Liver (tissue), 9 donors: ENCODE results near the gene LDLRAD3. TPM values are rescaled to one million over a fixed set of nuclear protein-coding genes. Genes with fewer than 3 reads are reported as not detected.

Source experiments
- DNase-seq: peaks from one replicate; pipeline ENCODE4 v3.0.0-alpha.2; 2017; ENCODE audit warnings: low spot score
- H3K27ac ChIP-seq, 2 donors: one replicate each; pipeline ENCODE4 v1.7.0; 2013; ENCODE audit warnings: inconsistent platforms in 2 of 2, low read length in 2 of 2, control low read depth in 1 of 2, low read depth in 1 of 2, mild to moderate bottlenecking in 1 of 2
- H3K27me3 ChIP-seq, 4 donors: one replicate each; pipeline versions ENCODE4 v1.6.1 to v1.7.0; 2013; ENCODE audit warnings: low read length in 3 of 4, inconsistent platforms in 1 of 4, mild to moderate bottlenecking in 1 of 4, moderate library complexity in 1 of 4; ENCODE audit not compliant: control insufficient read depth in 4 of 4, insufficient read depth in 4 of 4
- H3K36me3 ChIP-seq, 4 donors: one replicate each; pipeline versions ENCODE4 v1.6.1 to v1.7.0; 2013; ENCODE audit warnings: low read length in 3 of 4, mild to moderate bottlenecking in 3 of 4, low read depth in 1 of 4, moderate library complexity in 1 of 4; ENCODE audit not compliant: control insufficient read depth in 4 of 4, insufficient read depth in 3 of 4
- H3K4me1 ChIP-seq, 4 donors: one replicate each; pipeline versions ENCODE4 v1.6.1 to v1.7.0; 2013; ENCODE audit warnings: low read length in 3 of 4, mild to moderate bottlenecking in 3 of 4, moderate library complexity in 1 of 4; ENCODE audit not compliant: control insufficient read depth in 4 of 4, insufficient read depth in 4 of 4
- H3K4me3 ChIP-seq, 3 donors: one replicate each; pipeline versions ENCODE4 v1.6.1 to v1.7.0; 2013; ENCODE audit warnings: low read length in 3 of 3, control low read depth in 1 of 3, low read depth in 1 of 3, mild to moderate bottlenecking in 1 of 3
- H3K9ac ChIP-seq, 2 donors: one replicate each; pipeline ENCODE4 v1.7.0; 2013; ENCODE audit warnings: low read length in 2 of 2, mild to moderate bottlenecking in 2 of 2, moderate library complexity in 2 of 2, control low read depth in 1 of 2, low read depth in 1 of 2
- H3K9me3 ChIP-seq, 4 donors: one replicate each; pipeline versions ENCODE4 v1.6.1 to v1.7.0; 2013; ENCODE audit warnings: low read length in 3 of 4; ENCODE audit not compliant: control insufficient read depth in 4 of 4
- CTCF ChIP-seq: fragments of 150-350 bp; IDR thresholded peaks from 2 replicates; pipeline ENCODE4 v1.5.1; 2017; ENCODE audit warnings: improper control_type of control experiment, low read depth, low read length; ENCODE audit not compliant: missing input control
- EGR1 ChIP-seq, 2 donors: IDR thresholded peaks; 2 replicates each; pipeline ENCODE4 v1.6.1; 2016 to 2018; ENCODE audit warnings: antibody characterized with exemption in 2 of 2, low read depth in 2 of 2
- FOXA1 ChIP-seq: IDR thresholded peaks from 2 replicates; pipeline ENCODE4 v1.6.1; 2016; ENCODE audit warnings: antibody characterized with exemption
- GABPA ChIP-seq, 2 donors: IDR thresholded peaks in 1 of 2; conservative IDR thresholded peaks in 1 of 2; 2 replicates each; pipeline ENCODE4 v1.6.1; 2016; ENCODE audit warnings: antibody characterized with exemption in 2 of 2, mild to moderate bottlenecking in 1 of 2, moderate library complexity in 1 of 2
- HNF4A ChIP-seq, 2 donors: conservative IDR thresholded peaks; 2 replicates each; pipeline ENCODE4 v1.6.1; 2016; ENCODE audit warnings: antibody characterized with exemption in 2 of 2, mild to moderate bottlenecking in 2 of 2
- HNF4G ChIP-seq: IDR thresholded peaks from 2 replicates; pipeline ENCODE4 v1.6.1; 2016; ENCODE audit warnings: antibody characterized with exemption
- NR2F2 ChIP-seq: IDR thresholded peaks from 2 replicates; pipeline ENCODE4 v1.6.1; 2016; ENCODE audit warnings: antibody characterized with exemption
- RAD21 ChIP-seq, 2 donors: IDR thresholded peaks; 2 replicates each; pipeline ENCODE4 v1.6.1; 2016; ENCODE audit warnings: antibody characterized with exemption in 2 of 2, mild to moderate bottlenecking in 2 of 2
- REST ChIP-seq: IDR thresholded peaks from 2 replicates; pipeline ENCODE4 v1.6.1; 2016; ENCODE audit warnings: antibody characterized with exemption, mild to moderate bottlenecking
- SP1 ChIP-seq: IDR thresholded peaks from 2 replicates; pipeline ENCODE4 v1.6.1; 2018; ENCODE audit warnings: antibody characterized with exemption, mild to moderate bottlenecking
- TAF1 ChIP-seq: conservative IDR thresholded peaks from 2 replicates; pipeline ENCODE4 v1.6.1; 2016; ENCODE audit warnings: antibody characterized with exemption, mild to moderate bottlenecking
- YY1 ChIP-seq: IDR thresholded peaks from 2 replicates; pipeline ENCODE4 v1.6.1; 2016; ENCODE audit warnings: antibody characterized with exemption, mild to moderate bottlenecking
- ZBTB33 ChIP-seq: IDR thresholded peaks from 2 replicates; pipeline ENCODE4 v1.6.1; 2016; ENCODE audit warnings: antibody characterized with exemption
- whole genome bisulfite sequencing: extraction: QIAGEN DNeasy Blood & Tissue Kit; methylation state at CpG from one replicate; pipeline ENCODE4 v1.1.7; 2013; 5-methylcytosine and 5-hydroxymethylcytosine counted together
- polyA plus RNA-seq, 2 donors: library from polyadenylated mRNA; stranded (reverse) in 1 of 2; unstranded in 1 of 2; fragments of 200-250 nt in 1 of 2; fragments of >200 nt in 1 of 2; fragmentation: Nextera tagmentation in 1 of 2; extraction: Ambion mirVana in 1 of 2; gene quantifications; one replicate each; pipeline versions ENCODE4 v1.2.1 to v1.2.3, GENCODE V29; 2013 to 2015
- total RNA-seq, 2 donors: library from RNA; depleted of rRNA; stranded (reverse); fragments of >200 nt; gene quantifications; one replicate each; pipeline ENCODE4 v1.2.3, GENCODE V29; 2014
- TF ChIP-seq, protein P1 (sequence below): IDR thresholded peaks from 2 replicates; pipeline ENCODE4 v1.6.1; 2016; ENCODE audit warnings: antibody characterized with exemption
- TF ChIP-seq, protein P2 (sequence below): IDR thresholded peaks from 2 replicates; pipeline ENCODE4 v1.6.1; 2016; ENCODE audit warnings: antibody characterized with exemption
- donor health status: healthy.
- donor health status: healthy.
- donor health status: healthy.
- donor health status: healthy.
- donor health status: healthy.

LDLRAD3 gene
- total and polyA plus RNA-seq, 4 donors, result 0.75 to 1.3 (median 0.93) TPM

GRCh38 chr11:36141196-36141953 is 197.5 kb downstream of the LDLRAD3 start:
- Histone ChIP-seq H3K27me3 (no peaks in the 10 kb centered on the region), H3K4me1 (no peaks in the 10 kb centered on the region), H3K9me3 (no peaks in the 10 kb centered on the region), H3K4me3 (no peak overlapping the region), H3K9ac (no peak overlapping the region), H3K27ac (no peak overlapping the region), H3K36me3 (no peaks in the 10 kb centered on the region)
- TF ChIP-seq TAF1 (no peak), NR2F2 (no peak), REST (no peak), SP1 (no peak), CTCF (no peak), YY1 (no peak), GABPA (IDR thresholded peaks at IDR 0.05 in 1 of 2, conservative IDR thresholded peaks at IDR 0.05 in 1 of 2) (no peak), HNF4A (conservative IDR thresholded peaks at IDR 0.05) (no peak), HNF4G (no peak)
- DNase-seq, result no peak
- WGBS, result 69% methylated on average over 12 of the region's 12 CpGs

- H3K9me3 ChIP-seq, result no peaks in the 10 kb centered on the region
- no peaks in the 10 kb centered on the region for H3K27me3 ChIP-seq
- H3K4me1 ChIP-seq, result no peaks in the 10 kb centered on the region
- H3K27ac ChIP-seq, result no peak overlapping the region
- no peak overlapping the region for H3K9ac ChIP-seq
- no peak for TF ChIP-seq TAF1
- no peak for TF ChIP-seq NR2F2
- no peak for TF ChIP-seq REST
- TF ChIP-seq EGR1 (IDR thresholded peaks at IDR 0.05; ENCODE audit: low read depth in 2 of 2), result no peak
- TF ChIP-seq, protein P1, sequence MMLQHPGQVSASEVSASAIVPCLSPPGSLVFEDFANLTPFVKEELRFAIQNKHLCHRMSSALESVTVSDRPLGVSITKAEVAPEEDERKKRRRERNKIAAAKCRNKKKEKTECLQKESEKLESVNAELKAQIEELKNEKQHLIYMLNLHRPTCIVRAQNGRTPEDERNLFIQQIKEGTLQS, result no peak
- no peak for TF ChIP-seq HNF4A (conservative IDR thresholded peaks at IDR 0.05)
- no peak for TF ChIP-seq FOXA1
- TF ChIP-seq, protein P2, sequence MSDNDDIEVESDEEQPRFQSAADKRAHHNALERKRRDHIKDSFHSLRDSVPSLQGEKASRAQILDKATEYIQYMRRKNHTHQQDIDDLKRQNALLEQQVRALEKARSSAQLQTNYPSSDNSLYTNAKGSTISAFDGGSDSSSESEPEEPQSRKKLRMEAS, result no peak
- no peak for TF ChIP-seq GABPA (IDR thresholded peaks at IDR 0.05 in 1 of 2, conservative IDR thresholded peaks at IDR 0.05 in 1 of 2)
- no peak for TF ChIP-seq RAD21 (IDR thresholded peaks at IDR 0.05)
- no peak for TF ChIP-seq YY1
- no peak for TF ChIP-seq CTCF
- TF ChIP-seq ZBTB33, result no peak
- no peak overlapping the region for H3K4me3 ChIP-seq
- WGBS, result 86% methylated on average over 2 of the region's 2 CpGs
- no peak for DNase-seq
- H3K36me3 ChIP-seq, result no peaks in the 10 kb centered on the region
These were observed 198.1 kb downstream of the LDLRAD3 start for GRCh38 chr11:36141956-36142355.
